ENCODE results near the gene STXBP5. TPM values are rescaled to one million over a fixed set of nuclear protein-coding genes. Genes with fewer than 3 reads are reported as not detected.

STXBP5 gene
- polyA plus RNA-seq, 1 donor (not counting 4 experiments of a cell fraction or from before 2014, with no cell fraction given) = 19.4 TPM

GRCh38 chr6:147180926-147181325, 23.3 kb upstream of the STXBP5 start:
- DNase-seq (ENCODE audit: low read depth, low spot score) (no peak), FAIRE-seq (no peak)
- Histone ChIP-seq H4K20me1 (ENCODE audit: control insufficient read depth, extremely low read depth, insufficient read depth, low read length) (no peaks in the 10 kb centered on the region), H3K4me2 (ENCODE audit: control insufficient read depth, extremely low read depth, insufficient read depth, low read depth, low read length) (no peak overlapping the region), H2AFZ (ENCODE audit: control insufficient read depth, low read length) (no peak overlapping the region), H3K4me3 (ENCODE audit: control insufficient read depth in 2 of 3, extremely low read depth in 1 of 3, insufficient read depth in 2 of 3, low read depth in 1 of 3, low read length in 3 of 3) (no peak overlapping the region), H3K9ac (ENCODE audit: control insufficient read depth, extremely low read depth, insufficient read depth, low read length) (no peak overlapping the region), H3K27me3 (ENCODE audit: control insufficient read depth, extremely low read depth, insufficient read depth, low read length) (no peaks in the 10 kb centered on the region), H3K9me3 (ENCODE audit: control insufficient read depth, low read depth, low read length) (no peaks in the 10 kb centered on the region), H3K79me2 (ENCODE audit: control insufficient read depth, insufficient read depth, low read length) (no peaks in the 10 kb centered on the region), H3K27ac (ENCODE audit: control insufficient read depth, insufficient read depth, low read length) (no peak overlapping the region), H3K9me1 (ENCODE audit: control insufficient read depth, extremely low read depth, insufficient read depth, low read length) (no peaks in the 10 kb centered on the region), H3K36me3 (ENCODE audit: control insufficient read depth in 2 of 2, extremely low read depth in 1 of 2, insufficient read depth in 2 of 2, low read length in 2 of 2) (no peaks in the 10 kb centered on the region), H3K4me1 (ENCODE audit: control insufficient read depth, extremely low read depth, insufficient read depth, low read length) (peaks cover 6% of the 10 kb centered on the region)
- TF ChIP-seq EZH2 (IDR thresholded peaks at IDR 0.05; ENCODE audit: low read length) (no peak), CTCF (optimal IDR thresholded peaks at IDR 0.05 in 1 of 3, IDR thresholded peaks at IDR 0.05 in 1 of 3, conservative IDR thresholded peaks at IDR 0.05 in 1 of 3; ENCODE audit: extremely low read depth in 1 of 3, insufficient read depth in 2 of 3, low read length in 3 of 3) (no peak)
- dilution Hi-C loops (cut with MboI; ENCODE audit: extremely low pct_ligation_motif_present, low sequenced_read_pairs) = no loop called here

GRCh38 chr6:147184379-147184778, 19.8 kb upstream of the STXBP5 start:
- H3K4me2 ChIP-seq (ENCODE audit: control insufficient read depth, extremely low read depth, insufficient read depth, low read depth, low read length) = no peak overlapping the region
- FAIRE-seq (no peak), DNase-seq (ENCODE audit: low read depth, low spot score) (no peak)
- H4K20me1 ChIP-seq (ENCODE audit: control insufficient read depth, extremely low read depth, insufficient read depth, low read length) = no peaks in the 10 kb centered on the region
- H3K4me1 ChIP-seq (ENCODE audit: control insufficient read depth, extremely low read depth, insufficient read depth, low read length) = no peaks in the 10 kb centered on the region
- no peak overlapping the region for H2AFZ ChIP-seq (ENCODE audit: control insufficient read depth, low read length)
- no peaks in the 10 kb centered on the region for H3K27me3 ChIP-seq (ENCODE audit: control insufficient read depth, extremely low read depth, insufficient read depth, low read length)
- no peaks in the 10 kb centered on the region for H3K79me2 ChIP-seq (ENCODE audit: control insufficient read depth, insufficient read depth, low read length)
- dilution Hi-C loops (cut with MboI; ENCODE audit: extremely low pct_ligation_motif_present, low sequenced_read_pairs) = no loop called here
- no peak overlapping the region for H3K27ac ChIP-seq (ENCODE audit: control insufficient read depth, insufficient read depth, low read length)
- no peaks in the 10 kb centered on the region for H3K9me1 ChIP-seq (ENCODE audit: control insufficient read depth, extremely low read depth, insufficient read depth, low read length)
- H3K4me3 ChIP-seq (ENCODE audit: control insufficient read depth in 2 of 3, extremely low read depth in 1 of 3, insufficient read depth in 2 of 3, low read depth in 1 of 3, low read length in 3 of 3) = no peak overlapping the region
- no peak overlapping the region for H3K9ac ChIP-seq (ENCODE audit: control insufficient read depth, extremely low read depth, insufficient read depth, low read length)
- H3K9me3 ChIP-seq (ENCODE audit: control insufficient read depth, low read depth, low read length) = no peaks in the 10 kb centered on the region
- no peak for TF ChIP-seq CTCF (optimal IDR thresholded peaks at IDR 0.05 in 1 of 3, IDR thresholded peaks at IDR 0.05 in 1 of 3, conservative IDR thresholded peaks at IDR 0.05 in 1 of 3; ENCODE audit: extremely low read depth in 1 of 3, insufficient read depth in 2 of 3, low read length in 3 of 3)
- TF ChIP-seq EZH2 (IDR thresholded peaks at IDR 0.05; ENCODE audit: low read length) = no peak
- no peaks in the 10 kb centered on the region for H3K36me3 ChIP-seq (ENCODE audit: control insufficient read depth in 2 of 2, extremely low read depth in 1 of 2, insufficient read depth in 2 of 2, low read length in 2 of 2)
